ENCODE data around the gene FKBP5.

DNA sequence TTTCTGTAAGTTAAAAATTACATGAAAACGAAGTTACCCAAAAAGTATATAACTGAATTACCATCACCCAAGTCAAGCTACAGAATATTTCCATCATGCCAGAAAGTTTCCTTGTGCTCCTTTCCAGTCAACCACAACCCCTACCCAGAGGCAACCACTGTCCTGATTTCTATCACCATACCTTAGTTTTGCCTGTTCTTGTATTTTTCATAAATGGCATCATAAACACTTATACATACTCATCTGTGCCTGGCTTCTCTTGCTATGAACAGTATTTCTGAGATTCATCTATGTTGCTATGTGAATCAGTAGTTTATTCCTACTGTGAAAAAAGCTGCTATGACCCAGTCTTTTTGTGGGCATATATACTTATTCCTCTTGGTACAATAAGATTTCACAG lies 7.4 kb downstream of the FKBP5 start:
- TF ChIP-seq, protein P1, sequence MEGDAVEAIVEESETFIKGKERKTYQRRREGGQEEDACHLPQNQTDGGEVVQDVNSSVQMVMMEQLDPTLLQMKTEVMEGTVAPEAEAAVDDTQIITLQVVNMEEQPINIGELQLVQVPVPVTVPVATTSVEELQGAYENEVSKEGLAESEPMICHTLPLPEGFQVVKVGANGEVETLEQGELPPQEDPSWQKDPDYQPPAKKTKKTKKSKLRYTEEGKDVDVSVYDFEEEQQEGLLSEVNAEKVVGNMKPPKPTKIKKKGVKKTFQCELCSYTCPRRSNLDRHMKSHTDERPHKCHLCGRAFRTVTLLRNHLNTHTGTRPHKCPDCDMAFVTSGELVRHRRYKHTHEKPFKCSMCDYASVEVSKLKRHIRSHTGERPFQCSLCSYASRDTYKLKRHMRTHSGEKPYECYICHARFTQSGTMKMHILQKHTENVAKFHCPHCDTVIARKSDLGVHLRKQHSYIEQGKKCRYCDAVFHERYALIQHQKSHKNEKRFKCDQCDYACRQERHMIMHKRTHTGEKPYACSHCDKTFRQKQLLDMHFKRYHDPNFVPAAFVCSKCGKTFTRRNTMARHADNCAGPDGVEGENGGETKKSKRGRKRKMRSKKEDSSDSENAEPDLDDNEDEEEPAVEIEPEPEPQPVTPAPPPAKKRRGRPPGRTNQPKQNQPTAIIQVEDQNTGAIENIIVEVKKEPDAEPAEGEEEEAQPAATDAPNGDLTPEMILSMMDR (IDR thresholded peaks at IDR 0.05), result no peak
- TF ChIP-seq POLR2A (IDR thresholded peaks at IDR 0.05), result no peak
- no peak for TF ChIP-seq EP300 (IDR thresholded peaks at IDR 0.05)

Data from ovary (tissue), 3 donors.